SK-N-SH (cell line): Measurements from ENCODE around the gene ABI1. TPM values are rescaled to one million over a fixed set of nuclear protein-coding genes. Genes with fewer than 3 reads are reported as not detected.

Experiments used
- CTCF ChIA-PET: fragments of 300-600, 350-600 bp; formaldehyde crosslinking; extraction: SDS; loops from one replicate; lab custom pipeline; 2021; lab: Yijun Ruan, JAX
- POLR2A ChIA-PET: fragments of 350-600 bp; sonication (Branson Sonifier 250); formaldehyde crosslinking; extraction: SDS; loops from one replicate; lab custom pipeline; 2020; ENCODE audit warnings: antibody characterized with exemption, inconsistent platforms; lab: Yijun Ruan, JAX
- DNase-seq: peaks from one replicate; pipeline ENCODE4 v3.0.0; 2012
- H2AFZ ChIP-seq: fragments of 200-600 bp; sonication (generic); 2 replicates; pipeline ENCODE4 v1.8.1; 2016; ENCODE audit warnings: antibody characterized with exemption, mild to moderate bottlenecking, low read depth
- H3F3A ChIP-seq: fragments of 200-600 bp; sonication (generic); replicated peaks from 2 replicates; pipeline ENCODE3; 2016; ENCODE audit warnings: antibody characterized with exemption, mild to moderate bottlenecking; ENCODE audit not compliant: insufficient read depth
- H3K27ac ChIP-seq, 2 experiments: fragments of 200-500 bp in 1 of 2; fragments of 200-600 bp in 1 of 2; sonication (Bioruptor generic) in 1 of 2; sonication (generic), shearing (Covaris generic) in 1 of 2; 2 replicates each; pipeline versions ENCODE4 v1.5.1 to v1.6.1; 2014 to 2016; ENCODE audit warnings: low read depth in 2 of 2, inconsistent platforms in 1 of 2, low read length in 1 of 2, mild to moderate bottlenecking in 1 of 2, mixed read lengths in 1 of 2
- H3K27me3 ChIP-seq: fragments of 200-600 bp; sonication (generic), shearing (Covaris generic); 2 replicates; pipeline ENCODE4 v1.6.1; 2016; ENCODE audit warnings: mixed run types; ENCODE audit not compliant: insufficient read depth
- H3K36me3 ChIP-seq, 2 experiments: fragments of 200-500 bp in 1 of 2; fragments of 200-600 bp in 1 of 2; sonication (Bioruptor generic) in 1 of 2; sonication (generic) in 1 of 2; replicated peaks in 1 of 2; 2 replicates each; pipeline versions ENCODE3 to v1.5.1; 2014 to 2016; ENCODE audit warnings: low read length in 1 of 2, mild to moderate bottlenecking in 1 of 2; ENCODE audit not compliant: insufficient read depth in 2 of 2, control insufficient read depth in 1 of 2
- H3K4me1 ChIP-seq, 2 experiments: fragments of 200-500 bp in 1 of 2; fragments of 200-600 bp in 1 of 2; sonication (Bioruptor generic) in 1 of 2; sonication (generic), shearing (Covaris generic) in 1 of 2; 2 replicates each; pipeline versions ENCODE4 v1.5.1 to v1.6.1; 2014 to 2016; ENCODE audit warnings: low read depth in 1 of 2, low read length in 1 of 2, mixed run types in 1 of 2; ENCODE audit not compliant: insufficient read depth in 2 of 2, control insufficient read depth in 1 of 2
- H3K4me2 ChIP-seq: fragments of 200-600 bp; sonication (generic), shearing (Covaris generic); 2 replicates; pipeline ENCODE4 v1.6.1; 2017; ENCODE audit warnings: mixed run types
- H3K4me3 ChIP-seq, 2 experiments: fragments of 200-500 bp in 1 of 2; fragments of 200-600 bp in 1 of 2; sonication (Bioruptor generic) in 1 of 2; sonication (generic), shearing (Covaris generic) in 1 of 2; 2 replicates each; pipeline versions ENCODE4 v1.5.1 to v1.8.1; 2014 to 2016; ENCODE audit warnings: low read depth in 2 of 2, inconsistent platforms in 1 of 2, low read length in 1 of 2, mild to moderate bottlenecking in 1 of 2, mixed read lengths in 1 of 2, moderate library complexity in 1 of 2
- H3K79me2 ChIP-seq: fragments of 200-600 bp; sonication (generic); 2 replicates; pipeline ENCODE4 v1.8.1; 2017; ENCODE audit warnings: mild to moderate bottlenecking; ENCODE audit not compliant: insufficient read depth
- H3K9ac ChIP-seq: fragments of 200-600 bp; sonication (generic); 2 replicates; pipeline ENCODE4 v1.6.1; 2017; ENCODE audit warnings: mixed run types
- H3K9me2 ChIP-seq: fragments of 200-600 bp; sonication (generic); 2 replicates; pipeline ENCODE4 v1.6.1; 2017; ENCODE audit warnings: mixed run types
- H3K9me3 ChIP-seq: fragments of 200-600 bp; sonication (generic); 2 replicates; pipeline ENCODE4 v1.6.1; 2017; ENCODE audit warnings: mixed run types, mild to moderate bottlenecking, moderate library complexity
- H4K20me1 ChIP-seq: fragments of 200-600 bp; sonication (generic); 2 replicates; pipeline ENCODE4 v1.6.1; 2017; ENCODE audit warnings: mild to moderate bottlenecking, mixed run types; ENCODE audit not compliant: insufficient read depth
- ELF1 ChIP-seq: IDR thresholded peaks from 2 replicates; pipeline ENCODE4 v1.4.0; 2012
- EP300 ChIP-seq, 2 experiments: IDR thresholded peaks; 2 replicates each; pipeline versions ENCODE4 v1.4.0 to v1.6.1; 2012; ENCODE audit warnings: borderline replicate concordance in 1 of 2, low read depth in 1 of 2, low read length in 1 of 2
- EZH2phosphoT487 ChIP-seq: fragments of 200-600 bp; sonication (generic); IDR thresholded peaks from 2 replicates; pipeline ENCODE4 v1.6.1; 2017; ENCODE audit warnings: low read depth, mixed run types, mild to moderate bottlenecking, antibody characterized with exemption, moderate library complexity, borderline replicate concordance
- FOXM1 ChIP-seq: IDR thresholded peaks from 2 replicates; pipeline ENCODE4 v1.4.0; 2012; ENCODE audit warnings: low read depth, mild to moderate bottlenecking
- JUND ChIP-seq: IDR thresholded peaks from 2 replicates; pipeline ENCODE4 v1.4.0; 2012
- NRF1 ChIP-seq: IDR thresholded peaks from 2 replicates; pipeline ENCODE4 v1.6.1; 2012; ENCODE audit warnings: low read depth, mild to moderate bottlenecking, low read length
- YY1 ChIP-seq: IDR thresholded peaks from 2 replicates; pipeline ENCODE4 v1.4.0; 2012; ENCODE audit warnings: low read depth, mild to moderate bottlenecking
- WGBS: methylation state at CpG from one replicate; pipeline ENCODE4 v1.1.6; 2017; ENCODE audit warnings: low lambda C conversion rate; 5-methylcytosine and 5-hydroxymethylcytosine counted together
- polyA plus RNA-seq, 3 experiments: library from polyadenylated mRNA; depleted of rRNA; stranded (reverse); fragments of >200 nt; gene quantifications; 2 replicates each; pipeline ENCODE4 v1.2.3, GENCODE V29; 2012
- TF ChIP-seq, protein P1 (sequence below): IDR thresholded peaks from 2 replicates; pipeline ENCODE4 v1.4.0; 2012; ENCODE audit warnings: low read depth, borderline replicate concordance
- TF ChIP-seq, protein P2 (sequence below): IDR thresholded peaks from 2 replicates; pipeline ENCODE4 v1.4.0; 2012; ENCODE audit warnings: low read depth
- TF ChIP-seq, protein P3 (sequence below): IDR thresholded peaks from 2 replicates; pipeline ENCODE4 v1.4.0; 2012; ENCODE audit warnings: low read depth, borderline replicate concordance
- TF ChIP-seq, protein P4 (sequence below): fragments of 200-600 bp; sonication (generic); IDR thresholded peaks from 2 replicates; pipeline ENCODE4 v1.6.1; 2017; ENCODE audit warnings: antibody characterized with exemption, mild to moderate bottlenecking, moderate library complexity

The ABI1 gene
- polyA plus RNA-seq, 1 of the 3 experiments (the other 2 are of a cell fraction), result 36.7 TPM

DNA sequence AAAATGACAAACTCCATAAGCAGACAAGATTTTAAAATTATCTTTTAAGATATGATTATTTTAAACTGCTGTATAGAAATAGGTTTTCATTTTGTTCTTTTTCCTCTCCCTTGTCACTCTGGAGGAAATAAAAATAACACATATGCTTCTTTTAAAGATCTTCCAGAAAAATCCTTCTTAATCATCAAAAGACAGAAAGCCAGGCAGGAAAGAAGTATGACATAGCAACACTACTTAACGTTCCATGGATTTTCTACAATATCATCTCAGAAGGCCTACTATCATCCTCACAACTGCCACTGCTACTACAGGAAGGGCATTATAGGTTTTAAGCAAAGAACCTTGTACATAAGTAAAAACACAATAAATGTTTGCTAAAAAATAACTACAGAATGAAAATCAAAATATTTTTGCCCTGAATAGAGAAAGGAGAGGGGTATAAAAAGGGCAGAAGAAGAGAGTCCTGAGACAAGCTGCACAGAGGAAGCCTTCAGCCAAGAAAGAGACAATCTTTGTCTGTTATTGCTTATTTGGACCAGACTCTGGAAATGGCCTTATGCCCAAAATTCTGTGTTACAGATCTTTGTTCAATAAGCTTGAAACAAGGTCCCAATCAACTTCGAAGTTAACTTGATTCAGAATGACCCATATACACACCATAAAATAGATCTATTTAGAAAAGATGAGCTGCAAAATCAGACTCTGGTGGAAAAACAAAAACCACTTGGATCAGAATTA lies 67.8 kb downstream of the ABI1 start:
- peaks cover 27% of the 10 kb centered on the region for H4K20me1 ChIP-seq
- no peaks in the 10 kb centered on the region for H3K9me2 ChIP-seq
- 68% methylated on average over 2 of the region's 2 CpGs for WGBS
- H3K27me3 ChIP-seq, result no peaks in the 10 kb centered on the region
- H3K9me3 ChIP-seq, result no peaks in the 10 kb centered on the region; the same call in 1 of the 2 replicates
- H3K9ac ChIP-seq, result no peak overlapping the region
- peaks cover 79% of the 10 kb centered on the region for H3K79me2 ChIP-seq
- H3K4me3 ChIP-seq, result no peak overlapping the region
- no peak overlapping the region for H3K4me2 ChIP-seq
- 0 out of 4 replicates have a peak, but pooled peaks cover 0 to 4% of the 10 kb centered on the region in 2 experiments for H3K4me1 ChIP-seq
- no peak for DNase-seq
- peaks cover 0 to 4% of the 10 kb centered on the region in 2 experiments for H3K36me3 ChIP-seq
- no peak overlapping the region for H3K27ac ChIP-seq
- CTCF ChIA-PET, result interaction anchor here (1.0 kb wide), 1 partner anchor 67 kb away, joined by 3 read pairs; no protein-coding TSS in a partner anchor
- H2AFZ ChIP-seq, result no peak overlapping the region
- TF ChIP-seq, protein P1, sequence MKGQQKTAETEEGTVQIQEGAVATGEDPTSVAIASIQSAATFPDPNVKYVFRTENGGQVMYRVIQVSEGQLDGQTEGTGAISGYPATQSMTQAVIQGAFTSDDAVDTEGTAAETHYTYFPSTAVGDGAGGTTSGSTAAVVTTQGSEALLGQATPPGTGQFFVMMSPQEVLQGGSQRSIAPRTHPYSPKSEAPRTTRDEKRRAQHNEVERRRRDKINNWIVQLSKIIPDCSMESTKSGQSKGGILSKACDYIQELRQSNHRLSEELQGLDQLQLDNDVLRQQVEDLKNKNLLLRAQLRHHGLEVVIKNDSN, result no peak
- TF ChIP-seq NRF1 (no peak), EP300 (IDR thresholded peaks at IDR 0.05; ENCODE audit: borderline replicate concordance in 1 of 2, low read depth in 1 of 2, low read length in 1 of 2) (no peak), FOXM1 (no peak), ELF1 (no peak), EZH2phosphoT487 (no peak), JUND (no peak), YY1 (no peak)
- TF ChIP-seq, protein P2, sequence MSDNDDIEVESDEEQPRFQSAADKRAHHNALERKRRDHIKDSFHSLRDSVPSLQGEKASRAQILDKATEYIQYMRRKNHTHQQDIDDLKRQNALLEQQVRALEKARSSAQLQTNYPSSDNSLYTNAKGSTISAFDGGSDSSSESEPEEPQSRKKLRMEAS, result no peak
- TF ChIP-seq, protein P3, sequence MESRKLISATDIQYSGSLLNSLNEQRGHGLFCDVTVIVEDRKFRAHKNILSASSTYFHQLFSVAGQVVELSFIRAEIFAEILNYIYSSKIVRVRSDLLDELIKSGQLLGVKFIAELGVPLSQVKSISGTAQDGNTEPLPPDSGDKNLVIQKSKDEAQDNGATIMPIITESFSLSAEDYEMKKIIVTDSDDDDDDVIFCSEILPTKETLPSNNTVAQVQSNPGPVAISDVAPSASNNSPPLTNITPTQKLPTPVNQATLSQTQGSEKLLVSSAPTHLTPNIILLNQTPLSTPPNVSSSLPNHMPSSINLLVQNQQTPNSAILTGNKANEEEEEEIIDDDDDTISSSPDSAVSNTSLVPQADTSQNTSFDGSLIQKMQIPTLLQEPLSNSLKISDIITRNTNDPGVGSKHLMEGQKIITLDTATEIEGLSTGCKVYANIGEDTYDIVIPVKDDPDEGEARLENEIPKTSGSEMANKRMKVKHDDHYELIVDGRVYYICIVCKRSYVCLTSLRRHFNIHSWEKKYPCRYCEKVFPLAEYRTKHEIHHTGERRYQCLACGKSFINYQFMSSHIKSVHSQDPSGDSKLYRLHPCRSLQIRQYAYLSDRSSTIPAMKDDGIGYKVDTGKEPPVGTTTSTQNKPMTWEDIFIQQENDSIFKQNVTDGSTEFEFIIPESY, result no peak
- TF ChIP-seq, protein P4, sequence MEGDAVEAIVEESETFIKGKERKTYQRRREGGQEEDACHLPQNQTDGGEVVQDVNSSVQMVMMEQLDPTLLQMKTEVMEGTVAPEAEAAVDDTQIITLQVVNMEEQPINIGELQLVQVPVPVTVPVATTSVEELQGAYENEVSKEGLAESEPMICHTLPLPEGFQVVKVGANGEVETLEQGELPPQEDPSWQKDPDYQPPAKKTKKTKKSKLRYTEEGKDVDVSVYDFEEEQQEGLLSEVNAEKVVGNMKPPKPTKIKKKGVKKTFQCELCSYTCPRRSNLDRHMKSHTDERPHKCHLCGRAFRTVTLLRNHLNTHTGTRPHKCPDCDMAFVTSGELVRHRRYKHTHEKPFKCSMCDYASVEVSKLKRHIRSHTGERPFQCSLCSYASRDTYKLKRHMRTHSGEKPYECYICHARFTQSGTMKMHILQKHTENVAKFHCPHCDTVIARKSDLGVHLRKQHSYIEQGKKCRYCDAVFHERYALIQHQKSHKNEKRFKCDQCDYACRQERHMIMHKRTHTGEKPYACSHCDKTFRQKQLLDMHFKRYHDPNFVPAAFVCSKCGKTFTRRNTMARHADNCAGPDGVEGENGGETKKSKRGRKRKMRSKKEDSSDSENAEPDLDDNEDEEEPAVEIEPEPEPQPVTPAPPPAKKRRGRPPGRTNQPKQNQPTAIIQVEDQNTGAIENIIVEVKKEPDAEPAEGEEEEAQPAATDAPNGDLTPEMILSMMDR, result no peak
- H3F3A ChIP-seq, result peaks cover 11% of the 10 kb centered on the region
- POLR2A ChIA-PET, result no interaction called here
